K562 (cell line): ENCODE results near the gene ANKS1B. TPM values are rescaled to one million over a fixed set of nuclear protein-coding genes. Genes with fewer than 3 reads are reported as not detected.

Experiments used
- ATAC-seq: fragments of 200-7000 bp; cut with Tn5 transposase; 3 replicates; pipeline ENCODE4 v1.9.1; 2020; ENCODE audit warnings: moderate library complexity
- BruUV-seq: library from RNA; stranded (reverse); fragments of 400-500 nt; replicated peaks from 2 replicates; lab custom pipeline; 2021; lab: Mats Ljungman, UMichigan
- CTCF ChIA-PET: fragments of 300-600 bp; formaldehyde crosslinking; extraction: SDS; loops from one replicate; lab custom pipeline; 2021; ENCODE audit warnings: low intra/inter-chr PET ratio; lab: Yijun Ruan, JAX
- POLR2A ChIA-PET: fragments of 300-600, 350-650 bp; sonication (Branson Sonifier 250); formaldehyde crosslinking; extraction: SDS; loops from one replicate; lab custom pipeline; 2021; ENCODE audit warnings: antibody characterized with exemption, inconsistent platforms; lab: Yijun Ruan, JAX
- DNase-seq, 4 experiments: peaks; one replicate each; pipeline versions ENCODE4 v3.0.0 to v3.0.0-alpha.2; 2011 to 2018; ENCODE audit warnings: low spot score in 3 of 4, mixed read lengths in 3 of 4; ENCODE audit errors: extremely low read depth in 1 of 4
- FAIRE-seq: peaks from 2 replicates; lab custom pipeline; 2011; peaks lifted over from hg19 to GRCh38; lab: Jason Lieb, UNC
- H2AFZ ChIP-seq: 2 replicates; pipeline ENCODE4 v1.6.0; 2011; ENCODE audit warnings: low read depth, low read length, control low read depth, inconsistent platforms
- H3K27ac ChIP-seq: fragments of 200-600 bp; 3 replicates; pipeline ENCODE4 v1.8.0; 2011; ENCODE audit warnings: low read depth, mild to moderate bottlenecking, control low read depth, inconsistent platforms, low read length, moderate library complexity, mixed read lengths; ENCODE audit errors: extremely low read depth
- H3K27me3 ChIP-seq, 2 experiments: fragments of 300-600 bp in 1 of 2; 2 replicates in 1 of 2; 3 replicates in 1 of 2; pipeline versions ENCODE4 v1.6.0 to v1.8.0; 2011; ENCODE audit warnings: inconsistent platforms in 2 of 2, low read length in 2 of 2, mild to moderate bottlenecking in 1 of 2, mixed read lengths in 1 of 2, moderate library complexity in 1 of 2; ENCODE audit not compliant: control insufficient read depth in 2 of 2, insufficient read depth in 2 of 2
- H3K36me3 ChIP-seq: fragments of 300-600 bp; 3 replicates; pipeline ENCODE4 v1.8.0; 2011; ENCODE audit warnings: mild to moderate bottlenecking, low read length, inconsistent platforms; ENCODE audit not compliant: control insufficient read depth, insufficient read depth
- H3K4me1 ChIP-seq, 2 experiments: fragments of 200-600 bp in 1 of 2; replicated peaks in 1 of 2; 2 replicates in 1 of 2; 3 replicates in 1 of 2; pipeline versions ENCODE4 v1.5.1 to v1.8.0; 2011; ENCODE audit warnings: inconsistent platforms in 2 of 2, low read length in 2 of 2, mild to moderate bottlenecking in 1 of 2, mixed read lengths in 1 of 2, moderate library complexity in 1 of 2; ENCODE audit not compliant: control insufficient read depth in 2 of 2, insufficient read depth in 2 of 2
- H3K4me2 ChIP-seq: 2 replicates; pipeline ENCODE4 v1.6.1; 2011; ENCODE audit warnings: low read length, control low read depth, inconsistent platforms, mixed read lengths; ENCODE audit not compliant: insufficient read depth
- H3K4me3 ChIP-seq: fragments of 200-600 bp; sonication (generic), shearing (Covaris generic); 2 replicates; pipeline ENCODE4 v1.5.1; 2016; ENCODE audit warnings: control low read depth, inconsistent platforms
- H3K79me2 ChIP-seq: fragments of 200-600 bp; 3 replicates; pipeline ENCODE4 v1.8.0; 2011; ENCODE audit warnings: low read length, inconsistent platforms; ENCODE audit not compliant: control insufficient read depth, insufficient read depth
- H3K9ac ChIP-seq, 2 experiments: 2 replicates each; pipeline versions ENCODE4 v1.6.0 to v1.6.1; 2011; ENCODE audit warnings: low read depth in 2 of 2, low read length in 2 of 2, control low read depth in 1 of 2, inconsistent platforms in 1 of 2, mild to moderate bottlenecking in 1 of 2, mixed read lengths in 1 of 2; ENCODE audit not compliant: insufficient read depth in 1 of 2
- H3K9me1 ChIP-seq: one replicate; pipeline ENCODE4 v1.6.0; 2011; ENCODE audit warnings: inconsistent platforms, mild to moderate bottlenecking, low read length, moderate library complexity; ENCODE audit not compliant: control insufficient read depth, insufficient read depth
- H3K9me3 ChIP-seq: replicated peaks from 2 replicates; pipeline ENCODE4 v1.5.1; 2011; ENCODE audit warnings: low read depth, low read length, inconsistent platforms; ENCODE audit not compliant: control insufficient read depth, insufficient read depth
- H4K20me1 ChIP-seq: replicated peaks from 2 replicates; pipeline ENCODE4 v1.6.1; 2011; ENCODE audit warnings: low read length, inconsistent platforms, mixed read lengths; ENCODE audit not compliant: control insufficient read depth, insufficient read depth
- CHD4 ChIP-seq: fragments of 200-600 bp; sonication (generic); IDR thresholded peaks from 3 replicates; pipeline ENCODE4 v1.6.1; 2012; ENCODE audit warnings: low read depth, mild to moderate bottlenecking, mixed read lengths, low read length, inconsistent platforms; ENCODE audit not compliant: insufficient read depth, insufficient replicate concordance, poor library complexity, severe bottlenecking
- EGR1 ChIP-seq: fragments of 450-650 bp; conservative IDR thresholded peaks from 2 replicates; pipeline ENCODE4 v1.6.1; 2017; ENCODE audit warnings: mild to moderate bottlenecking
- FOXA1 ChIP-seq: fragments of 450-650 bp; IDR thresholded peaks from 2 replicates; pipeline ENCODE4 v1.6.1; 2016; ENCODE audit warnings: mild to moderate bottlenecking, borderline replicate concordance
- RBM34 ChIP-seq: fragments of 200-400 bp; formaldehyde crosslinking; IDR thresholded peaks from 2 replicates; pipeline ENCODE4 v1.6.1; 2018; ENCODE audit warnings: low read length, borderline replicate concordance; ENCODE audit not compliant: insufficient read depth
- ZNF398 ChIP-seq: fragments of 250-450 bp; sonication (Bioruptor Pico); IDR thresholded peaks from 2 replicates; pipeline ENCODE4 v1.8.0; 2021; ENCODE audit warnings: moderate library complexity, mild to moderate bottlenecking, inconsistent platforms
- WGBS: fragments of 100-300 bp; shearing (Covaris generic); methylation state at CpG from one replicate; pipeline ENCODE4 v1.1.6; 2016; ENCODE audit warnings: low coverage, mixed read lengths; ENCODE audit not compliant: insufficient coverage; ENCODE audit errors: missing lambda C conversion rate; 5-methylcytosine and 5-hydroxymethylcytosine counted together
- in situ Hi-C: fragments of 300-500 bp; cut with MboI; formaldehyde crosslinking; loops from 4 replicates; pipeline ENCODE4 v1.15.0; 2018; ENCODE audit warnings: inconsistent platforms, mixed read lengths
- intact Hi-C: fragments of 100-400 bp; cut with micrococcal nuclease; formaldehyde crosslinking; loops from 2 replicates; pipeline ENCODE4 v1.14.2; 2022
- polyA plus RNA-seq, 8 experiments: library from polyadenylated mRNA; depleted of rRNA in 4 of 8; stranded (reverse) in 5 of 8; unstranded in 3 of 8; fragments of >200 nt; fragmentation: Nextera tagmentation in 2 of 8; fragmentation: Illumina TruSeq in 1 of 8; extraction: Ambion mirVana in 2 of 8; extraction: Trizol in 1 of 8; gene quantifications; 2 replicates each; pipeline versions ENCODE4 v1.2.1 to v1.2.3, GENCODE V29; 2011 to 2014; ENCODE audit warnings: inconsistent platforms in 1 of 8, missing spikeins in 1 of 8
- total RNA-seq, 7 experiments: library from RNA; depleted of rRNA in 6 of 7; stranded (reverse); fragments of >200 nt in 6 of 7; fragmentation: Illumina TruSeq in 2 of 7; extraction: Trizol in 2 of 7; gene quantifications; 2 replicates each; pipeline versions ENCODE4 v1.2.1 to v1.2.3, GENCODE V29; 2011 to 2021; ENCODE audit warnings: low replicate concordance in 1 of 7
- TF ChIP-seq, protein P1 (sequence below), 3 experiments: fragments of 200-800 bp in 1 of 3; fragments of 250-450 bp in 1 of 3; fragments of 450-650 bp in 1 of 3; sonication (Bioruptor Pico) in 1 of 3; sonication (Bioruptor generic) in 1 of 3; formaldehyde crosslinking in 1 of 3; IDR thresholded peaks; 2 replicates each; pipeline versions ENCODE4 v1.6.1 to v1.8.0; 2016 to 2022; ENCODE audit warnings: mild to moderate bottlenecking in 2 of 3, missing genetic modification characterization in 2 of 3, missing compliant biosample characterization in 1 of 3, moderate library complexity in 1 of 3
- TF ChIP-seq, protein P2 (sequence below): fragments of 450-650 bp; formaldehyde crosslinking; IDR thresholded peaks from 2 replicates; pipeline ENCODE4 v1.4.0; 2022; ENCODE audit warnings: missing genetic modification characterization

The ANKS1B gene
- total and polyA plus RNA-seq, 9 of the 15 experiments (the other 6 are each of a cell fraction or from before 2014, with no cell fraction given) = 0.04 to 0.47 (median 0.28) TPM; not detected in 4

DNA sequence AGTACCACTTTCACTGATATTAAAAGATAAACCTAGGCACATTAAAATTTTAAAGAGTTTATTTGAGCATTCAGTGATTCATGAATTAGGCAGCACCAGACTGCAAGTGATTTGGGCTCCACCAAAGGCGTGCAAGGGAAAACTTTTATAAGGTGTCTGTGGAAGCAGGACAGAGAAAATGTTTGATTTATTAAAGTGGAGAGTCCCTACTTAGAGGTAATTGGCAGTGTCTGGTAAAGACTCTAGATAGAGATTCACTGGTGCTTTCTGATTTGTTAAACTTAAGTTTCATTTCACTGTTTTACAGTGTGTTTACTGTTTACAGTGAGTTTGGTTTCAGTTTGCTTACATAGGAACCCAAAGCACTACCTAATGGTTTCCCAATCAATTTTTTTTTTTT lies 72.8 kb downstream of the ANKS1B start:
- no peaks in the 10 kb centered on the region for H3K4me1 ChIP-seq
- POLR2A ChIA-PET = no interaction called here
- intact Hi-C loops = no loop called here
- ATAC-seq = no peak
- BruUV-seq = no TSS peak
- no peaks in the 10 kb centered on the region for H4K20me1 ChIP-seq
- TF ChIP-seq EGR1 (no peak), ZNF398 (no peak), CHD4 (no peak), RBM34 (no peak), FOXA1 (no peak)
- TF ChIP-seq, protein P1, sequence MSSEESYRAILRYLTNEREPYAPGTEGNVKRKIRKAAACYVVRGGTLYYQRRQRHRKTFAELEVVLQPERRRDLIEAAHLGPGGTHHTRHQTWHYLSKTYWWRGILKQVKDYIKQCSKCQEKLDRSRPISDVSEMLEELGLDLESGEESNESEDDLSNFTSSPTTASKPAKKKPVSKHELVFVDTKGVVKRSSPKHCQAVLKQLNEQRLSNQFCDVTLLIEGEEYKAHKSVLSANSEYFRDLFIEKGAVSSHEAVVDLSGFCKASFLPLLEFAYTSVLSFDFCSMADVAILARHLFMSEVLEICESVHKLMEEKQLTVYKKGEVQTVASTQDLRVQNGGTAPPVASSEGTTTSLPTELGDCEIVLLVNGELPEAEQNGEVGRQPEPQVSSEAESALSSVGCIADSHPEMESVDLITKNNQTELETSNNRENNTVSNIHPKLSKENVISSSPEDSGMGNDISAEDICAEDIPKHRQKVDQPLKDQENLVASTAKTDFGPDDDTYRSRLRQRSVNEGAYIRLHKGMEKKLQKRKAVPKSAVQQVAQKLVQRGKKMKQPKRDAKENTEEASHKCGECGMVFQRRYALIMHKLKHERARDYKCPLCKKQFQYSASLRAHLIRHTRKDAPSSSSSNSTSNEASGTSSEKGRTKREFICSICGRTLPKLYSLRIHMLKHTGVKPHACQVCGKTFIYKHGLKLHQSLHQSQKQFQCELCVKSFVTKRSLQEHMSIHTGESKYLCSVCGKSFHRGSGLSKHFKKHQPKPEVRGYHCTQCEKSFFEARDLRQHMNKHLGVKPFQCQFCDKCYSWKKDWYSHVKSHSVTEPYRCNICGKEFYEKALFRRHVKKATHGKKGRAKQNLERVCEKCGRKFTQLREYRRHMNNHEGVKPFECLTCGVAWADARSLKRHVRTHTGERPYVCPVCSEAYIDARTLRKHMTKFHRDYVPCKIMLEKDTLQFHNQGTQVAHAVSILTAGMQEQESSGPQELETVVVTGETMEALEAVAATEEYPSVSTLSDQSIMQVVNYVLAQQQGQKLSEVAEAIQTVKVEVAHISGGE (CRISPR knock-in tag; IDR thresholded peaks at IDR 0.05) = no peak
- TF ChIP-seq, protein P2, sequence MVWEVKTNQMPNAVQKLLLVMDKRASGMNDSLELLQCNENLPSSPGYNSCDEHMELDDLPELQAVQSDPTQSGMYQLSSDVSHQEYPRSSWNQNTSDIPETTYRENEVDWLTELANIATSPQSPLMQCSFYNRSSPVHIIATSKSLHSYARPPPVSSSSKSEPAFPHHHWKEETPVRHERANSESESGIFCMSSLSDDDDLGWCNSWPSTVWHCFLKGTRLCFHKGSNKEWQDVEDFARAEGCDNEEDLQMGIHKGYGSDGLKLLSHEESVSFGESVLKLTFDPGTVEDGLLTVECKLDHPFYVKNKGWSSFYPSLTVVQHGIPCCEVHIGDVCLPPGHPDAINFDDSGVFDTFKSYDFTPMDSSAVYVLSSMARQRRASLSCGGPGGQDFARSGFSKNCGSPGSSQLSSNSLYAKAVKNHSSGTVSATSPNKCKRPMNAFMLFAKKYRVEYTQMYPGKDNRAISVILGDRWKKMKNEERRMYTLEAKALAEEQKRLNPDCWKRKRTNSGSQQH (CRISPR knock-in tag) = no peak
- TF ChIP-seq, all 486 proteins: peak for 0
- Histone ChIP-seq H3K9ac (no peak overlapping the region), H2AFZ (no peak overlapping the region), H3K4me2 (no peak overlapping the region), H3K79me2 (no peaks in the 10 kb centered on the region), H3K4me3 (no peak overlapping the region), H3K9me1 (no peaks in the 10 kb centered on the region), H3K36me3 (no peaks in the 10 kb centered on the region), H3K9me3 (no peaks in the 10 kb centered on the region), H3K27ac (no peak overlapping the region), H3K27me3 (no peaks in the 10 kb centered on the region)
- in situ Hi-C loops = no loop called here
- FAIRE-seq (no peak), DNase-seq (no peak)
- WGBS = 0% methylated on average over 1 of the region's 1 CpG
- CTCF ChIA-PET = no interaction called here
